Activated CD8-positive, alpha-beta T cell treated with anti-CD3 and anti-CD28 coated beads, Interleukin-2, amount 10 ng/mL, durations not matched to agents 7 days and 5 days (primary cell): Measurements from ENCODE around the gene TBC1D5. TPM values are rescaled to one million over a fixed set of nuclear protein-coding genes. Genes with fewer than 3 reads are reported as not detected.

Source experiments
- ATAC-seq: fragments of 150-1000 bp; cut with Tn5 transposase; one replicate; pipeline ENCODE4 v1.10.0; 2021; ENCODE audit warnings: moderate library complexity
- CTCF ChIA-PET: fragments of 350-600 bp; sonication (Branson Sonifier 250); formaldehyde crosslinking; loops from one replicate; lab custom pipeline; 2021; ENCODE audit warnings: antibody characterized with exemption; lab: Charles Lee
- POLR2A ChIA-PET: fragments of 350-600 bp; sonication (Branson Sonifier 250); formaldehyde crosslinking; loops from one replicate; lab custom pipeline; 2021; ENCODE audit warnings: antibody characterized with exemption; lab: Charles Lee
- DNase-seq: peaks from one replicate; pipeline ENCODE4 v3.0.0-alpha.2; 2020
- H3K27ac Mint-ChIP-seq: one replicate; pipeline ENCODE4 v1.8.0; 2021; ENCODE audit warnings: mild to moderate bottlenecking, mixed read lengths
- H3K27me3 Mint-ChIP-seq: one replicate; pipeline ENCODE4 v1.8.0; 2021; ENCODE audit warnings: low read depth, mixed read lengths
- H3K36me3 Mint-ChIP-seq: one replicate; pipeline ENCODE4 v1.8.0; 2021; ENCODE audit warnings: low read depth, mixed read lengths
- H3K4me1 Mint-ChIP-seq: one replicate; pipeline ENCODE4 v1.8.0; 2021; ENCODE audit warnings: low read depth, mixed read lengths
- H3K4me3 Mint-ChIP-seq: one replicate; pipeline ENCODE4 v1.8.0; 2021; ENCODE audit warnings: mild to moderate bottlenecking, mixed read lengths
- H3K9me3 Mint-ChIP-seq: one replicate; pipeline ENCODE4 v1.8.0; 2022; ENCODE audit warnings: mixed read lengths; ENCODE audit not compliant: insufficient read depth
- total RNA-seq, 2 experiments: library from RNA; stranded (reverse); gene quantifications; one replicate each; pipeline ENCODE4 v1.2.3, GENCODE V29; 2021

TBC1D5 gene
- total RNA-seq, 2 experiments from 2014 or later = 51.2 to 52.8 TPM

DNA sequence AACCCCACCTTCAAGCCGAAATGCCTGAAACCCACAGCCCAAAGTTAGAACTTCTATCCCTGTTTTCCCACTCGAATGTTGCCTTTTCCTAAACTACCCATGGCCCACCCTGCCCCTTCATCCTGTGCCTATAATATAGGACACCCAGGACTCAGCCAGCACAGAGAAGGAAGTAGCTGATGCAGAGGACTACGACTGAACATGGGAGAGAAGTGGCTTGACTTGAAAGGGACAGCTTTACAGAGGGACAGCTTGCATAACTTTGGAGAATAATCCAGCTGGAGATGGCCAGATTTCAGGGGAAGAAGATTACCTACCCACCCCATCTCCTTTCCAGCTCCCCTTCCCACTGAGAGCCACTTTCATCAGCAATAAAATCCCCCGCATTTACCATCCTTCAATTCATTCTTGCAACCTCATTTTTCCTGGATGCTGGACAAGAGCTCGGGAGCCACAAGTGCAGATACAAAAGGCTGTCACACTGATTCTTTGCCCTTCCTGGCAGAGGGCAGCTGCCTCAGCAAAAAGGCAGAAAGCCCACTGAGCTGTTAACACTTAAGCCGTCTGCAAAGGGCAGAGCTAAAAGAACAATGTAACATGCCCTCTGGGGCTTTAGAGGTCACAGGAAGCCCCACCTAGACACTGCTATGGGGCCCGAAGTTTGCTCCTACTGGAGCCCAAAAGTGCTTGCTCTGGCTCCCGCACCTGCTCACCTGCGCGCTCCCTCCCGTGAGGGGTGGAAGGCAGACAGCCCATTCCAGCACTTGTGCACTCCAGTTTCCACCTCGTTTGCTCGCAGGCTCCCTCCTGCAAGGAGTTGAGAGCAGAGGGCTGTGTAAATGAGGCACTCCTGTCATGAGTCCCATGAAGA is 224.0 kb downstream of the TBC1D5 start:
- ATAC-seq (no peak), DNase-seq (no peak)
- Mint-ChIP-seq H3K36me3 (no peaks in the 10 kb centered on the region), H3K4me1 (peaks cover 4% of the 10 kb centered on the region), H3K27ac (no peak overlapping the region), H3K27me3 (no peaks in the 10 kb centered on the region), H3K4me3 (no peak overlapping the region), H3K9me3 (no peaks in the 10 kb centered on the region)
- ChIA-PET CTCF (no interaction called here), POLR2A (no interaction called here)

GRCh38 chr3:17515445-17516234 is 226.8 kb downstream of the TBC1D5 start:
- H3K27ac Mint-ChIP-seq = no peak overlapping the region
- ATAC-seq (no peak), DNase-seq (no peak)
- no peaks in the 10 kb centered on the region for H3K36me3 Mint-ChIP-seq
- no peaks in the 10 kb centered on the region for H3K27me3 Mint-ChIP-seq
- H3K4me1 Mint-ChIP-seq = peaks cover 4% of the 10 kb centered on the region
- no peaks in the 10 kb centered on the region for H3K9me3 Mint-ChIP-seq
- ChIA-PET CTCF (interaction anchor here (1.7 kb wide), 1 partner anchor 326 kb away, joined by 7 read pairs; no protein-coding TSS in a partner anchor), POLR2A (no interaction called here)
- no peak overlapping the region for H3K4me3 Mint-ChIP-seq

DNA sequence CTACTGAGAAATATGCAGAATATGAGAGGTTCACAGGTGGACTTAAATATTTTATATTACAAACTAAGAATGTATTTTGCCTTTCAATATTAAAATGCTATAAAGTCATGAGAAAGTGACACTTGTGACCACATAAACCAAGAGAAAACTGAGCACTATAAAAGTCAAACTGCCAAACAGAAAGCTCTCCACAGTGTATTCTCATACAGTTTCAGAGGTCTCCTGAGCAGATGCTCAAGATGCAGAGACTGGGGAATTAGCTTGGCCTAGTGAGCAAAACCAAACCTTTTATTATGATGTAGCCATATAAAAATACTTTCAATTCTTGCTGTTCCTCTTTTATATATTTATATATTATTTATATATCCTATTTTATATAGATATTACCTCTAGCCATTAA is 227.8 kb downstream of the TBC1D5 start:
- Mint-ChIP-seq H3K27ac (no peak overlapping the region), H3K4me3 (no peak overlapping the region), H3K36me3 (no peaks in the 10 kb centered on the region), H3K4me1 (peaks cover 4% of the 10 kb centered on the region), H3K27me3 (no peaks in the 10 kb centered on the region), H3K9me3 (no peaks in the 10 kb centered on the region)
- DNase-seq (no peak), ATAC-seq (no peak)
- ChIA-PET POLR2A (interaction anchor here (0.6 kb wide), 1 partner anchor 46 kb away, joined by 3 read pairs; no protein-coding TSS in a partner anchor), CTCF (interaction anchor here (1.4 kb wide), 1 partner anchor 326 kb away, joined by 3 read pairs; no protein-coding TSS in a partner anchor)

GRCh38 chr3:17510265-17510664 is 232.2 kb downstream of the TBC1D5 start:
- H3K9me3 Mint-ChIP-seq = no peaks in the 10 kb centered on the region
- H3K4me1 Mint-ChIP-seq = peaks cover 3% of the 10 kb centered on the region
- no peaks in the 10 kb centered on the region for H3K27me3 Mint-ChIP-seq
- no peak for ATAC-seq
- ChIA-PET CTCF (no interaction called here), POLR2A (no interaction called here)
- H3K27ac Mint-ChIP-seq = no peak overlapping the region
- H3K36me3 Mint-ChIP-seq = no peaks in the 10 kb centered on the region
- H3K4me3 Mint-ChIP-seq = no peak overlapping the region
- DNase-seq = no peak

DNA sequence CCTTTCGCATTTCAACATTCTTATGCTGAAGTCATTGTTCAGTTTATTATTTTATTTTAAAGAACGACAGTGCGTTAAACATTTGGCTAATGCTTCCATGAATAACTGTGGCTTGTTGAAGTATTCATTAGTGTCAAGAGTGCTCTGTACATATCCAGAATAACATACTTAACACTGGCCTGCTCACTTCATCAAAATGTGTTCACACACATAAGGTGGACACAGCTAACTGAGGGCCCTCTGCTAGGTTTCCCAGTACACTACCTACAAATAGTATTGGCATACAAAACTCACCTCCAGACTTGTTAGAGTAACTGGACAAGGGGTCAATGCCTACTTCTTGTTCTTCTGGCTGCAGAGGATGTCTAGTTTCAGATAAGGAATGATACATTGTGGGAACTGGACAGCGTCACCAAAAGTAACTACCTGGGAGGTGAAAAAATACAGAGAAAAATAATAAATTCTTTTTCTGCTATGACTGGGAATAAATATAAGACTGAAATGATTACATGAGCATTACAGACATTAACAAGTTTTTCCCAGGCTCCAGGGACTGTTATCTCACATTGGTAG is 234.2 kb downstream of the TBC1D5 start:
- ChIA-PET CTCF (no interaction called here), POLR2A (no interaction called here)
- H3K27ac Mint-ChIP-seq = no peak overlapping the region
- no peak for DNase-seq
- H3K4me1 Mint-ChIP-seq = no peaks in the 10 kb centered on the region
- no peaks in the 10 kb centered on the region for H3K27me3 Mint-ChIP-seq
- H3K4me3 Mint-ChIP-seq = no peak overlapping the region
- no peak for ATAC-seq
- H3K9me3 Mint-ChIP-seq = no peaks in the 10 kb centered on the region
- no peaks in the 10 kb centered on the region for H3K36me3 Mint-ChIP-seq

DNA sequence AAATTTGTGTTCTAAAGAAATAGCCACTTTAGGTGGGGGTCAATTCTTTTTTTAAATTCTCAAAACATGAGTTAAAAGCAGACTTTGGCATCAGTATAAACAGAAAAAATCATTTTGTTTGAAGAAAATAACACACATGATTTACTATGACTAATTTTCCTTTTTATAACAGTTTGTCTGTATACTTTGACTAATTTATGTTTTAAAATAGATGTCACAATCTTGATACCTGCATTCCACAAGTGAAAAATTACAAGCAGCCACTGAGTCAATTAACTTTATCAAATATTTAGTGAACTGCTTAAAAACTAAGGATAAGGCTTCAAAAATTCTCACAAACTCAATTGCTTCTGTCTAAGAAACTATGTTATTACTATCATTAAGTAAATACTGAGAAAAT is 235.0 kb downstream of the TBC1D5 start:
- no peaks in the 10 kb centered on the region for H3K36me3 Mint-ChIP-seq
- no peaks in the 10 kb centered on the region for H3K4me1 Mint-ChIP-seq
- POLR2A ChIA-PET = no interaction called here
- ATAC-seq = no peak
- no peak overlapping the region for H3K4me3 Mint-ChIP-seq
- H3K9me3 Mint-ChIP-seq = no peaks in the 10 kb centered on the region
- H3K27me3 Mint-ChIP-seq = no peaks in the 10 kb centered on the region
- no peak for DNase-seq
- CTCF ChIA-PET = no interaction called here
- no peak overlapping the region for H3K27ac Mint-ChIP-seq

DNA sequence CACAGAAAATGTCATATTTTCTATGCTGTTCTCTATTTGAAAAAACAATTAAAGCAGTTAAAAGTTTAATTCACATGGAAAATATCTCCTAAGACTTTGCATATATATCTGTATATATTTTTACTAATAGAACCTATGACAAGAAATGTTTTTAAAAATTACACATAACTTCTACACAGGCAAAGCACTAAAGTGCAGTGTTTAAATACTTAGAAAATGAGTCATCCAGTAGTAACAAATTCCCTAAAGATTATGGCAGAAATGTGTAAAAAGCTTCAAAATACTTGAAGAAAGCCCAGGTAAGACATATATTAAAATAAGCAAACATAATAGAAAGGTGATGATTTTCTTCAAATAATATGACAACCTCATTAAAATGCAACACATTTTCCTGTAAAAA is 236.6 kb downstream of the TBC1D5 start:
- no peaks in the 10 kb centered on the region for H3K36me3 Mint-ChIP-seq
- H3K9me3 Mint-ChIP-seq = no peaks in the 10 kb centered on the region
- POLR2A ChIA-PET = no interaction called here
- ATAC-seq (no peak), DNase-seq (no peak)
- H3K4me1 Mint-ChIP-seq = no peaks in the 10 kb centered on the region
- H3K27me3 Mint-ChIP-seq = no peaks in the 10 kb centered on the region
- no peak overlapping the region for H3K4me3 Mint-ChIP-seq
- no peak overlapping the region for H3K27ac Mint-ChIP-seq
- CTCF ChIA-PET = no interaction called here

DNA sequence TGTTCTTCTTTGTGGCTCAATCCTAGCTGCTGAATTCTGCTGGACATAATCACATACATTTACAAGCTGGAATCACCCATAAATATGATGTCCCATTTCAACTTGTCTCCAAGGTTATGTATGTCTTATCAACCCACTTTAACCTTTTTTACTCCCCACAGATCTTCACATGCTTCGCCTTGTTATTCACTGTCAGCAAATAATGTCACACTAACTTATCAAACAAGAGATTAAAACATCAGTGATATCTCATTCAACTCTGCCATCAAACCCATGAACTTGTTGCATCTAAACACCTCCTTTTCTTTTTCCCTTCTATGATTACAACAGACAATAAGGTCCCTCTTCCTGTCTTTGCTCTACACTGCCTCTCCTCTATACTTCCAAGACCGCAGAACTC is 240.7 kb downstream of the TBC1D5 start:
- no peaks in the 10 kb centered on the region for H3K9me3 Mint-ChIP-seq
- CTCF ChIA-PET = no interaction called here
- H3K4me1 Mint-ChIP-seq = no peaks in the 10 kb centered on the region
- H3K27ac Mint-ChIP-seq = no peak overlapping the region
- ATAC-seq = no peak
- H3K27me3 Mint-ChIP-seq = no peaks in the 10 kb centered on the region
- H3K4me3 Mint-ChIP-seq = no peak overlapping the region
- POLR2A ChIA-PET = no interaction called here
- no peak for DNase-seq
- H3K36me3 Mint-ChIP-seq = peaks cover 2% of the 10 kb centered on the region

DNA sequence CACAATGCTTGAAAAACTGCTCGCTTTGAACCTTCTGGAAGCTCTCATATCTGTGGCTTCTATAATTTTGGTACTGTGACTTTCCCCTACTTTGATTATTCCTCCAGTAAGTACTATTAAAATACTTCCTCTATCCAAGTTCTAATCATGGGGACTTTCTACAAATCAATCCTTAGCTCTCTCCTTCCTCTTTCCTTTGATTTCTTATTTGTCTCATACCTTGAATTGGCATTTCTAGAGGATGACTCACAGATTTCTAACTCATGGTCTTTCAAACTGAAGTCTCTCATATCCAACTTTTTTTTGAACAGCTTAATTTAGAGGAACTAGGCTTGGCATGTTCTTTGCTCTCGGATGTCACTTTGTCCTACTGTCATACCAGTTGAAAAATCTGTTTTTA is 241.8 kb downstream of the TBC1D5 start:
- Mint-ChIP-seq H3K4me1 (no peaks in the 10 kb centered on the region), H3K27ac (no peak overlapping the region), H3K27me3 (no peaks in the 10 kb centered on the region), H3K36me3 (peaks cover 2% of the 10 kb centered on the region), H3K9me3 (no peaks in the 10 kb centered on the region), H3K4me3 (no peak overlapping the region)
- CTCF ChIA-PET = no interaction called here
- POLR2A ChIA-PET = no interaction called here
- ATAC-seq (no peak), DNase-seq (no peak)

- peaks cover 9% of the 10 kb centered on the region for H3K9me3 Mint-ChIP-seq
- ChIA-PET CTCF (no interaction called here), POLR2A (interaction anchor here (0.6 kb wide), 1 partner anchor 1706 kb away, joined by 3 read pairs; no protein-coding TSS in a partner anchor)
- H3K4me3 Mint-ChIP-seq = no peak overlapping the region
- H3K27me3 Mint-ChIP-seq = no peaks in the 10 kb centered on the region
- H3K27ac Mint-ChIP-seq = no peak overlapping the region
- H3K36me3 Mint-ChIP-seq = peaks cover 7% of the 10 kb centered on the region
- no peaks in the 10 kb centered on the region for H3K4me1 Mint-ChIP-seq
- no peak for ATAC-seq
- DNase-seq = no peak
These were observed 248.2 kb downstream of the TBC1D5 start for GRCh38 chr3:17494117-17494809.

- POLR2A ChIA-PET = no interaction called here
These were observed 250.8 kb downstream of the TBC1D5 start for GRCh38 chr3:17491601-17492000.

More at GRCh38 chr3:17491601-17492000, 250.8 kb downstream of the TBC1D5 start:
- CTCF ChIA-PET = no interaction called here
- DNase-seq (no peak), ATAC-seq (no peak)
- no peaks in the 10 kb centered on the region for H3K27me3 Mint-ChIP-seq
- no peaks in the 10 kb centered on the region for H3K4me1 Mint-ChIP-seq
- H3K36me3 Mint-ChIP-seq = peaks cover 7% of the 10 kb centered on the region
- no peak overlapping the region for H3K4me3 Mint-ChIP-seq
- no peak overlapping the region for H3K27ac Mint-ChIP-seq
- peaks cover 9% of the 10 kb centered on the region for H3K9me3 Mint-ChIP-seq
